ENCODE results near the gene SYTL4.

The SYTL4 gene

GRCh38 chrX:100647095-100647494 is 84.8 kb downstream of the SYTL4 start:
- no CpG with 5 or more reads among the region's 1 CpG for WGBS, 2 donors (ENCODE audit: extremely low coverage in 2 of 2, insufficient read length in 2 of 2, insufficient replicate concordance in 1 of 2)
- no peak overlapping the region for H3K4me3 ChIP-seq (ENCODE audit: low read length in 2 of 2)
- H3K18ac ChIP-seq (ENCODE audit: low read length), result no peak overlapping the region

DNA sequence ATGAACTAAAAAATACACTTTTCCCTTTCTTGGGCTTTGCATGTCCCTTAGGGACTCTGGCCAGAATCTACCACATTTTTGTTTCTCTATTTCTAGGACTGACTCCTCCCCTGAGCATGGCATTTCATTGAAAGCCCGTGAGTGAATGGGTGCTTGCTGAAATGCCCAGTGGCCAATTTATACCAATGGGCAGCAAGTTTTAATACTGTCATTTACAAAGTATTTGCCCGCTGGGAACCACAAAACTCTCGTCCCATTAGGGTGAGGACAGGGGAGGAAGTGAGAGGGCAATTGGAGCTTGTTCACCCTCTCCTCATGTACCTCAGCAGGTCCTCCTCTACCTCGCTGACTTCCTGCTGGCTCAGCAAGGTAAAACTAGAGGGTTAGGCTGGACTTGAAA is 86.8 kb downstream of the SYTL4 start:
- no peak overlapping the region for H3K18ac ChIP-seq (ENCODE audit: low read length)

More at GRCh38 chrX:100647095-100647494, 84.8 kb downstream of the SYTL4 start:
- Histone ChIP-seq H3K4ac (ENCODE audit: low read length) (no peak overlapping the region), H2BK15ac (ENCODE audit: low read length) (no peak overlapping the region), H3K23ac (ENCODE audit: low read depth, low read length, poor library complexity) (no peak overlapping the region), H3K4me1 (ENCODE audit: control insufficient read depth in 2 of 2, insufficient read depth in 1 of 2, low read depth in 1 of 2, low read length in 2 of 2) (peaks cover 0 to 7% of the 10 kb centered on the region in 2 donors), H2BK120ac (ENCODE audit: low read depth, low read length) (no peak overlapping the region), H3K36me3 (replicated peaks in 1 of 2; ENCODE audit: control insufficient read depth in 2 of 2, insufficient read depth in 2 of 2, low read length in 2 of 2) (no peaks in the 10 kb centered on the region), H2AFZ (ENCODE audit: low read length) (no peak overlapping the region), H3K79me1 (ENCODE audit: low read depth, low read length) (no peaks in the 10 kb centered on the region), H2AK5ac (ENCODE audit: low read depth, low read length) (no peak overlapping the region), H2BK12ac (ENCODE audit: low read length) (no peak overlapping the region), H3K14ac (ENCODE audit: low read length) (no peak overlapping the region), H4K91ac (ENCODE audit: low read depth, low read length, poor library complexity) (no peak overlapping the region), H3K9me3 (replicated peaks in 1 of 2; ENCODE audit: control insufficient read depth in 2 of 2, insufficient read depth in 1 of 2, low read depth in 1 of 2, low read length in 2 of 2) (no peaks in the 10 kb centered on the region), H3K4me2 (ENCODE audit: insufficient read depth, low read length, poor library complexity, severe bottlenecking) (no peak overlapping the region), H3K9ac (ENCODE audit: low read depth, low read length, poor library complexity) (no peak overlapping the region), H3K27me3 (ENCODE audit: control insufficient read depth in 3 of 3, insufficient read depth in 3 of 3, low read depth in 1 of 3, low read length in 3 of 3) (peaks cover 0 to 8% (median 0%) of the 10 kb centered on the region in 3 experiments), H2BK5ac (ENCODE audit: low read length) (no peak overlapping the region), H4K8ac (ENCODE audit: low read depth, low read length) (no peak overlapping the region), H3K27ac (replicated peaks; ENCODE audit: low read length) (no peak overlapping the region)
- no peak for DNase-seq (ENCODE audit: low spot score)

GRCh38 chrX:100643956-100644860 is 87.7 kb downstream of the SYTL4 start, which contains the start of gene SRPX2:
SRPX2 (plus strand) TSS chrX:100644199; CDS start chrX:100646323, 2,124 bp downstream.
- DNase-seq (ENCODE audit: low spot score), result no peak
- peaks cover 0 to 10% (median 0%) of the 10 kb centered on the region in 3 experiments for H3K27me3 ChIP-seq (ENCODE audit: control insufficient read depth in 3 of 3, insufficient read depth in 3 of 3, low read depth in 1 of 3, low read length in 3 of 3)
- no peak within 1 kb of the TSS for H3K14ac ChIP-seq (ENCODE audit: low read length)
- H2BK15ac ChIP-seq (ENCODE audit: low read length), result no peak within 1 kb of the TSS
- no peaks in the 10 kb centered on the region for H3K9me3 ChIP-seq (replicated peaks in 1 of 2; ENCODE audit: control insufficient read depth in 2 of 2, insufficient read depth in 1 of 2, low read depth in 1 of 2, low read length in 2 of 2)
- no peak within 1 kb of the TSS for H3K27ac ChIP-seq (replicated peaks; ENCODE audit: low read length)
- H2BK12ac ChIP-seq (ENCODE audit: low read length), result no peak within 1 kb of the TSS
- H3K4ac ChIP-seq (ENCODE audit: low read length), result no peak within 1 kb of the TSS
- H2BK5ac ChIP-seq (ENCODE audit: low read length), result no peak within 1 kb of the TSS
- no peak within 1 kb of the TSS for H3K4me2 ChIP-seq (ENCODE audit: insufficient read depth, low read length, poor library complexity, severe bottlenecking)
- H3K9ac ChIP-seq (ENCODE audit: low read depth, low read length, poor library complexity), result no peak within 1 kb of the TSS
- peaks cover 0 to 3% of the 10 kb centered on the region in 2 donors for H3K4me1 ChIP-seq (ENCODE audit: control insufficient read depth in 2 of 2, insufficient read depth in 1 of 2, low read depth in 1 of 2, low read length in 2 of 2)
- no peak within 1 kb of the TSS for H3K4me3 ChIP-seq (ENCODE audit: low read length in 2 of 2)
- no peak within 1 kb of the TSS for H2AFZ ChIP-seq (ENCODE audit: low read length)
- no peak within 1 kb of the TSS for H4K8ac ChIP-seq (ENCODE audit: low read depth, low read length)
- no CpG with 5 or more reads among the region's 11 CpGs for WGBS, 2 donors (ENCODE audit: extremely low coverage in 2 of 2, insufficient read length in 2 of 2, insufficient replicate concordance in 1 of 2)
- H3K18ac ChIP-seq (ENCODE audit: low read length), result no peak within 1 kb of the TSS
- H3K36me3 ChIP-seq (replicated peaks in 1 of 2; ENCODE audit: control insufficient read depth in 2 of 2, insufficient read depth in 2 of 2, low read length in 2 of 2), result no peaks in the 10 kb centered on the region
- no peak within 1 kb of the TSS for H4K91ac ChIP-seq (ENCODE audit: low read depth, low read length, poor library complexity)
- no peak within 1 kb of the TSS for H2AK5ac ChIP-seq (ENCODE audit: low read depth, low read length)
- no peak within 1 kb of the TSS for H3K23ac ChIP-seq (ENCODE audit: low read depth, low read length, poor library complexity)
- no peak within 1 kb of the TSS for H2BK120ac ChIP-seq (ENCODE audit: low read depth, low read length)
- no peaks in the 10 kb centered on the region for H3K79me1 ChIP-seq (ENCODE audit: low read depth, low read length)

More for the DNA sequence above, 86.8 kb downstream of the SYTL4 start:
- Histone ChIP-seq H3K9me3 (replicated peaks in 1 of 2; ENCODE audit: control insufficient read depth in 2 of 2, insufficient read depth in 1 of 2, low read depth in 1 of 2, low read length in 2 of 2) (no peaks in the 10 kb centered on the region), H3K36me3 (replicated peaks in 1 of 2; ENCODE audit: control insufficient read depth in 2 of 2, insufficient read depth in 2 of 2, low read length in 2 of 2) (no peaks in the 10 kb centered on the region), H3K79me1 (ENCODE audit: low read depth, low read length) (no peaks in the 10 kb centered on the region), H3K27ac (replicated peaks; ENCODE audit: low read length) (no peak overlapping the region), H3K4me2 (ENCODE audit: insufficient read depth, low read length, poor library complexity, severe bottlenecking) (no peak overlapping the region), H4K91ac (ENCODE audit: low read depth, low read length, poor library complexity) (no peak overlapping the region), H2BK5ac (ENCODE audit: low read length) (no peak overlapping the region), H3K27me3 (ENCODE audit: control insufficient read depth in 3 of 3, insufficient read depth in 3 of 3, low read depth in 1 of 3, low read length in 3 of 3) (peaks cover 0 to 8% (median 0%) of the 10 kb centered on the region in 3 experiments), H2BK15ac (ENCODE audit: low read length) (no peak overlapping the region), H3K4me3 (ENCODE audit: low read length in 2 of 2) (no peak overlapping the region), H2AFZ (ENCODE audit: low read length) (no peak overlapping the region), H3K14ac (ENCODE audit: low read length) (no peak overlapping the region), H3K4me1 (ENCODE audit: control insufficient read depth in 2 of 2, insufficient read depth in 1 of 2, low read depth in 1 of 2, low read length in 2 of 2) (peaks cover 0 to 7% of the 10 kb centered on the region in 2 donors), H2BK12ac (ENCODE audit: low read length) (no peak overlapping the region), H4K8ac (ENCODE audit: low read depth, low read length) (no peak overlapping the region), H2AK5ac (ENCODE audit: low read depth, low read length) (no peak overlapping the region), H2BK120ac (ENCODE audit: low read depth, low read length) (no peak overlapping the region), H3K4ac (ENCODE audit: low read length) (no peak overlapping the region), H3K9ac (ENCODE audit: low read depth, low read length, poor library complexity) (no peak overlapping the region), H3K23ac (ENCODE audit: low read depth, low read length, poor library complexity) (no peak overlapping the region)
- no CpG with 5 or more reads among the region's 4 CpGs for WGBS, 2 donors (ENCODE audit: extremely low coverage in 2 of 2, insufficient read length in 2 of 2, insufficient replicate concordance in 1 of 2)
- no peak for DNase-seq (ENCODE audit: low spot score)

DNA sequence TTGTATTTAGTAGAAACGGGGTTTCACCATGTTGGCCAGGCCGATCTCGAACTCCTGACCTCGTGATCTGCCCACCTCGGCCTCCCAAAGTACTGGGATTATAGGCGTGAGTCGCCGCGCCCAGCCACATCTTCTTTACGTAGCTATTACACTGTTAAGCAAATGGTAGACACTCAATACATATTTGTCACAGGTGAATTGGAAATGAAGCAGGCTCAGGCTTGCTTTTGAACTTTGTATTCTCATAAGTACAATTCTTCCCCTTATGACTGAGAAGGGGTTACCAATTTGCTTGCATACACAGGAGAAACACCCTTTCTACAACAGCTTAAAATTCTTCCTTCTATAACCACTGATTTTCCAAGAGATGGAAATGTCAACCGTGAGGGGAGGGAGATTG is 88.7 kb downstream of the SYTL4 start:
- H3K79me1 ChIP-seq (ENCODE audit: low read depth, low read length), result no peaks in the 10 kb centered on the region

More for the DNA sequence above, 88.7 kb downstream of the SYTL4 start:
- H3K4me3 ChIP-seq (ENCODE audit: low read length in 2 of 2), result no peak overlapping the region
- H3K14ac ChIP-seq (ENCODE audit: low read length), result no peak overlapping the region
- no peak overlapping the region for H3K27ac ChIP-seq (replicated peaks; ENCODE audit: low read length)
- H3K9me3 ChIP-seq (replicated peaks in 1 of 2; ENCODE audit: control insufficient read depth in 2 of 2, insufficient read depth in 1 of 2, low read depth in 1 of 2, low read length in 2 of 2), result no peaks in the 10 kb centered on the region
- H4K8ac ChIP-seq (ENCODE audit: low read depth, low read length), result no peak overlapping the region
- peaks cover 0 to 10% (median 0%) of the 10 kb centered on the region in 3 experiments for H3K27me3 ChIP-seq (ENCODE audit: control insufficient read depth in 3 of 3, insufficient read depth in 3 of 3, low read depth in 1 of 3, low read length in 3 of 3)
- H2BK5ac ChIP-seq (ENCODE audit: low read length), result no peak overlapping the region
- WGBS, 2 donors (ENCODE audit: extremely low coverage in 2 of 2, insufficient read length in 2 of 2, insufficient replicate concordance in 1 of 2), result no CpG with 5 or more reads among the region's 11 CpGs
- H4K91ac ChIP-seq (ENCODE audit: low read depth, low read length, poor library complexity), result no peak overlapping the region
- no peak overlapping the region for H2BK120ac ChIP-seq (ENCODE audit: low read depth, low read length)
- no peak overlapping the region for H2BK12ac ChIP-seq (ENCODE audit: low read length)
- no peaks in the 10 kb centered on the region for H3K4me1 ChIP-seq (ENCODE audit: control insufficient read depth in 2 of 2, insufficient read depth in 1 of 2, low read depth in 1 of 2, low read length in 2 of 2)
- H3K4ac ChIP-seq (ENCODE audit: low read length), result no peak overlapping the region
- no peaks in the 10 kb centered on the region for H3K36me3 ChIP-seq (replicated peaks in 1 of 2; ENCODE audit: control insufficient read depth in 2 of 2, insufficient read depth in 2 of 2, low read length in 2 of 2)
- no peak for DNase-seq (ENCODE audit: low spot score)
- H3K23ac ChIP-seq (ENCODE audit: low read depth, low read length, poor library complexity), result no peak overlapping the region
- no peak overlapping the region for H3K18ac ChIP-seq (ENCODE audit: low read length)
- H3K9ac ChIP-seq (ENCODE audit: low read depth, low read length, poor library complexity), result no peak overlapping the region
- no peak overlapping the region for H2AK5ac ChIP-seq (ENCODE audit: low read depth, low read length)
- H3K4me2 ChIP-seq (ENCODE audit: insufficient read depth, low read length, poor library complexity, severe bottlenecking), result no peak overlapping the region
- H2BK15ac ChIP-seq (ENCODE audit: low read length), result no peak overlapping the region
- no peak overlapping the region for H2AFZ ChIP-seq (ENCODE audit: low read length)

All from neuronal stem cell (in vitro differentiated cells).